ENCODE measurements around the gene IL17A. TPM values are rescaled to one million over a fixed set of nuclear protein-coding genes. Genes with fewer than 3 reads are reported as not detected.

Gene IL17A
- polyA plus RNA-seq, 1 experiment = not detected

DNA sequence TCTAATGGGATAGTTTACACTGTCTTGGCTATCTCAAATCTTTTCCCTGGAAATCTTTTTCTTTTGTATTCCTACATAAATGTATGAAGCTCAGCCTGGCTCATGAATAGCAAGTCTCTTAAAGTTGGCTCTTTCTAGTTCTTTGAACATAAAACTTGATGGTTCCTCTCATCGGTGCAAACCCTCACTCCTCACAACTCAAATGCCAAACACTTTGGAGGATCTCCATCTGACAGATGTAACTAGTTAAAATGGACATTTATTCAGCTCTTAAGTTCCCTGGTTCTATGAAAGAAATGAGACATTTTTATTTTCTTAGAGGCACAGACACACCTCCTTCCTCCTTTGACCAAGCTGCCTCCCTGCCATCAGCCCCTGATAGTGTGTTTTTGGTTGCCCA is 43.6 kb upstream of the IL17A start:
- Histone ChIP-seq H3K4me3 (ENCODE audit: low read depth, low read length) (no peak overlapping the region), H3K36me3 (ENCODE audit: control insufficient read depth, insufficient read depth, low read length) (no peaks in the 10 kb centered on the region), H3K27me3 (ENCODE audit: control insufficient read depth, insufficient read depth, low read length) (no peaks in the 10 kb centered on the region; the same call in none of the 2 replicates)
- DNase-seq (ENCODE audit: low read depth) = no peak
- POLR2A ChIA-PET = no interaction called here
- TF ChIP-seq, protein P1, sequence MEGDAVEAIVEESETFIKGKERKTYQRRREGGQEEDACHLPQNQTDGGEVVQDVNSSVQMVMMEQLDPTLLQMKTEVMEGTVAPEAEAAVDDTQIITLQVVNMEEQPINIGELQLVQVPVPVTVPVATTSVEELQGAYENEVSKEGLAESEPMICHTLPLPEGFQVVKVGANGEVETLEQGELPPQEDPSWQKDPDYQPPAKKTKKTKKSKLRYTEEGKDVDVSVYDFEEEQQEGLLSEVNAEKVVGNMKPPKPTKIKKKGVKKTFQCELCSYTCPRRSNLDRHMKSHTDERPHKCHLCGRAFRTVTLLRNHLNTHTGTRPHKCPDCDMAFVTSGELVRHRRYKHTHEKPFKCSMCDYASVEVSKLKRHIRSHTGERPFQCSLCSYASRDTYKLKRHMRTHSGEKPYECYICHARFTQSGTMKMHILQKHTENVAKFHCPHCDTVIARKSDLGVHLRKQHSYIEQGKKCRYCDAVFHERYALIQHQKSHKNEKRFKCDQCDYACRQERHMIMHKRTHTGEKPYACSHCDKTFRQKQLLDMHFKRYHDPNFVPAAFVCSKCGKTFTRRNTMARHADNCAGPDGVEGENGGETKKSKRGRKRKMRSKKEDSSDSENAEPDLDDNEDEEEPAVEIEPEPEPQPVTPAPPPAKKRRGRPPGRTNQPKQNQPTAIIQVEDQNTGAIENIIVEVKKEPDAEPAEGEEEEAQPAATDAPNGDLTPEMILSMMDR (IDR thresholded peaks at IDR 0.05; ENCODE audit: insufficient read depth, low read depth, low read length) = no peak
- CTCF ChIA-PET = no interaction called here

DNA sequence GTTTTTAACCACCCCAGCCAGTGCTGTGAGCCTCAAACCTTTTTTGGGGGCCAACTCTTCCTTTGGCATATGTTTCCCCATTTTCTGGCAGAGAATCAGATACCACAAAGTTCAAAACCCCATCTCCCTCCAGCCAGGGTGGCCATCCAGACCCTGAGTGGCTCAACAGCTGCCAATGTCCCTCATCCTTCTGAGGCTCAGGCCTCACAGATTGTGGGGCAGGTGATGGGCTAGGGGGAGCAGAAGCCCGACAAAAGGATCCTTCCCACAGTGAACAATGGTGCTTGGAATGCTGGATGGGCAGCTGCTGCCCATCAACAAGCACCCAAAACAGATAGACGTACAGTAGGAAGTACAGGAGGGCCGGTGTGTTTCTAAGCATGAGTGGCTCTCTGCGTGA is 42.6 kb upstream of the IL17A start:
- Histone ChIP-seq H3K27me3 (ENCODE audit: control insufficient read depth, insufficient read depth, low read length) (no peaks in the 10 kb centered on the region; the same call in none of the 2 replicates), H3K36me3 (ENCODE audit: control insufficient read depth, insufficient read depth, low read length) (no peaks in the 10 kb centered on the region), H3K4me3 (ENCODE audit: low read depth, low read length) (no peak overlapping the region)
- POLR2A ChIA-PET = no interaction called here
- CTCF ChIA-PET = no interaction called here
- TF ChIP-seq, protein P1 (IDR thresholded peaks at IDR 0.05; ENCODE audit: insufficient read depth, low read depth, low read length) = no peak
- no peak for DNase-seq (ENCODE audit: low read depth)

DNA sequence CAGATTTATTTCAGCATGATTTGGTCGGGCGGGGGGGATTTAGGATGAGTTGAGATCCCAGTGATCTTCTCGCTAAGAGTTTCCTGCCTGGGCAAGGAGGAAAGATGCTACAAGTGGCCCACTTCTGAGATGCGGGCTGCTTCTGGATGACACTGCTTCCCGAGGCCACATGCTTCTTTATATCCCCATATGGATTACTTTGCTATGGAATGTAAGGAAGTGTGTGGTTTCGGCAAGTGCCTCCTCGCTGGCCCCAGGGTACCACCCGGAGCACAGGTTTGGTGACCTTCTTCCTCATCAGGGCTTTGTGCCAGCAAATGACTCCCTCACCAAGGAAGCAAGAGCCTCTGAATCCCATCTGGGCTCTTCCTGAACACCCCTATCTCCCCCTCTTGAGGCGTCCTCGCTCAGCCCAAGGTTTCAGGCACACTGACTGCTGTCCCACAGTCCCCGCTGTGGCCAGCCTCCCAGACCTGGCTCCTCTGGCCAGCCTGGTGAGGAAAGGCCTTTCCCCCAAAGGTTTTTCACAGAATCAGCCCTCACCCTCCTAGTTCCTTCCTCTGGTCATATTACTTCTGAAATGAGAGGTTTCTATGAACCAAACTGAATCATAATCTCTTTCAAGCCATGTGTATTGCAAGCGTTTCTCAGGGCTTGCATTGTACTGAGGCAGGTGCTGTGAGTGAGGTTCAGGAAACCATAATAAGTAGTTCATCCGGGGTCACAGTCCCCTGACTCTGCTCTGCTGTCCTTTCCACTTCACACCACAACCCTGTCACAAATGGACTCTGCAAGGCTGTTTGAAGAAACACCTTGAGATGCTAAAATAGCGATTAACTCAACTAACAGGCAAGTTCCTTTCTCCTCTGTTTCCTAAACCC is 41.7 kb upstream of the IL17A start:
- Histone ChIP-seq H3K36me3 (ENCODE audit: control insufficient read depth, insufficient read depth, low read length) (no peaks in the 10 kb centered on the region), H3K4me3 (ENCODE audit: low read depth, low read length) (no peak overlapping the region), H3K27me3 (ENCODE audit: control insufficient read depth, insufficient read depth, low read length) (no peaks in the 10 kb centered on the region; the same call in none of the 2 replicates)
- TF ChIP-seq, protein P1 (IDR thresholded peaks at IDR 0.05; ENCODE audit: insufficient read depth, low read depth, low read length) = no peak
- DNase-seq (ENCODE audit: low read depth) = no peak
- ChIA-PET POLR2A (no interaction called here), CTCF (no interaction called here)

DNA sequence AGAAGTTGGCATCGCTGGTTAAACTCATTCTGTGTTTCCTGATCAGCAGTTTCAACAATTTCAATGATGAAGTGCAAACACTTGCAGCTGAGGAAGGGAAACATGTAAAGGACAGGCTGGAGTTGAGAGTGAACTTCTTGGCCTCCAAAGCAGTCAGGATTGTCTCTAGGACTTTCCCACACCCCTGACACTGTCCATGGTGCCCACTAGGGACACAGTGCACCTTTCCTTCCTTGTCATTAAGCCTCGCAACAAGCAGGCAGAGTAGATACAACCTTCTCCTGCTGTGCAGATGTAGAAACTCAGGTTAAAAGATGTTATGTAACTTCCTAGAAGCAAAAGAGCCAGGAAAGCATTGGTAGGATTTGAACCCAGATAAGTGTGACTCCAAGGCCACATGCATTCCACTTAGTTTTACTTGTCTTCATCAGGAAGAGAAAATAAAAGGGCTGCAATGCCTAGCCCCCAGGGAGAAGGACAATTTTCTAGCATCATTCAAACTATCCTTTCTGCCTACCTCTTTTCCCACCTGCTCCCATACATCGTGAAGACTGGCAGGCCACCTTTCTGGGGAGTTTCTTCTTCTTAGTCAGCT is 39.2 kb upstream of the IL17A start:
- POLR2A ChIA-PET = no interaction called here

DNA sequence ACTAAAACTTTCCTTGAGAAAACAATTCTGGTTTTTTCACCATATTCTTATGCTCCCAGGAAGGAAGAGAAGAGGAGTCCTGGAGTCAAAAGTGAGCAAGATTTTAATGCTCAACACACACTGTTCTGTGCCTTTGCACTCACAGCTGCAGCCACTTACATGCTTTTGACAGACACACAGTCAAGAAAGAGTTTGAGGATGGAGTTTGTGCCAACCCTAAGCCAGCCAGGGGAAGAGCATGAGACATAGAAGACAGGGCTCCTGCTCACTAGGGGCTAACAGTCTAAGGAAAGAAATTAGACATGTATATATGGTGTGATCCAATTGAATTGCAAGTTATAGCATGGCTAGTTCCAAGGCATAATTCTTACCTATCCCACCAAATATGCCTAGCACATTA is 37.1 kb upstream of the IL17A start:
- CTCF ChIA-PET = no interaction called here
- TF ChIP-seq, protein P1 (IDR thresholded peaks at IDR 0.05; ENCODE audit: insufficient read depth, low read depth, low read length) = no peak
- Histone ChIP-seq H3K36me3 (ENCODE audit: control insufficient read depth, insufficient read depth, low read length) (no peaks in the 10 kb centered on the region), H3K27me3 (ENCODE audit: control insufficient read depth, insufficient read depth, low read length) (no peaks in the 10 kb centered on the region; the same call in none of the 2 replicates), H3K4me3 (ENCODE audit: low read depth, low read length) (no peak overlapping the region)
- no peak for DNase-seq (ENCODE audit: low read depth)
- POLR2A ChIA-PET = no interaction called here

More for the DNA sequence above, 39.2 kb upstream of the IL17A start:
- H3K36me3 ChIP-seq (ENCODE audit: control insufficient read depth, insufficient read depth, low read length) = no peaks in the 10 kb centered on the region
- CTCF ChIA-PET = no interaction called here
- no peaks in the 10 kb centered on the region; the same call in none of the 2 replicates for H3K27me3 ChIP-seq (ENCODE audit: control insufficient read depth, insufficient read depth, low read length)
- no peak overlapping the region for H3K4me3 ChIP-seq (ENCODE audit: low read depth, low read length)
- TF ChIP-seq, protein P1 (IDR thresholded peaks at IDR 0.05; ENCODE audit: insufficient read depth, low read depth, low read length) = no peak
- DNase-seq (ENCODE audit: low read depth) = no peak
